GM18870 (cell line): ENCODE data around the gene BRD8.

ENCODE experiments used
- ATAC-seq: cut with Tn5 transposase; IDR thresholded peaks from one replicate; pipeline ENCODE4 v1.9.1; 2021; ENCODE audit warnings: moderate library complexity; ENCODE audit not compliant: unreplicated experiment

The BRD8 gene

DNA sequence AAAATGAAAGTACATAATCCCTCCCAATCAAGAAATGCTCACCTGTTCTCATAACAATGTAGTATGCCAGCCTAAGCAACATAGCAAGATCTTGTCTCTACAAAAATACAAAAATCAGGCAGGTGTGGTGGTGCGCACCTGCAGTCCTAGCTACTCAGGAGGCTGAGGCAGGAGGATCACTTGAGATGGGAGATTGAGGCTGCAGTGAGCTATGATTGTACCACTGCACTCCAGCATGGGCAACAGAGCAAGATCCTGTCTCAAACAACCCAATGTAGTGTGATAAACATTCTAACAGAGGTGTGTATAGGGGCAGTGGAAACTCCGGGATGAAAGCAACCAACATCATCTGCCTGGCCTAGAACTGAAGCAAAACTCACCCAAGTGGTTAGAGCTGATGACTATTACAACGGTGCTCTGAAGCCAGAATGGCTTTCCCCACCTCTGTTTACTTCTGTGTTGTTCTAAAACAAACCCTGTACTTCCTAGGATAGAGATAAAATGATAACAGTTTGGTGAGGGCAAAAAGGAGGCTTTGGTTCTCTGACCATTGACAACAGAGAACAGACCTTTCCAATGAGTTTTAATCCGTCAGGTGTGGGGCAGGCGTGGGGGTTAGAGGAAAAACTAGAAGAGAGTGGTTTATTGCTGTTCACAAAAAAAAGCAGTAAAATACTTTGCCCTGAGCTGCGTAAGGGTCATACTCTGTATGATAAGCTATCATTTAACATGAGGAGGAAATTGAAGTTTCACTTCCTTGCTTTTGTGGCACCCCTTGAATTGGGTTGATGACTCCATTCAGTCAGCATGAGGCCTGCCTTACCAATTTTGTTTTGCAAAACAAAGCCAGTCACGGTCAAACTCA, 75.7 kb downstream of the BRD8 start:
- no peak for ATAC-seq

DNA sequence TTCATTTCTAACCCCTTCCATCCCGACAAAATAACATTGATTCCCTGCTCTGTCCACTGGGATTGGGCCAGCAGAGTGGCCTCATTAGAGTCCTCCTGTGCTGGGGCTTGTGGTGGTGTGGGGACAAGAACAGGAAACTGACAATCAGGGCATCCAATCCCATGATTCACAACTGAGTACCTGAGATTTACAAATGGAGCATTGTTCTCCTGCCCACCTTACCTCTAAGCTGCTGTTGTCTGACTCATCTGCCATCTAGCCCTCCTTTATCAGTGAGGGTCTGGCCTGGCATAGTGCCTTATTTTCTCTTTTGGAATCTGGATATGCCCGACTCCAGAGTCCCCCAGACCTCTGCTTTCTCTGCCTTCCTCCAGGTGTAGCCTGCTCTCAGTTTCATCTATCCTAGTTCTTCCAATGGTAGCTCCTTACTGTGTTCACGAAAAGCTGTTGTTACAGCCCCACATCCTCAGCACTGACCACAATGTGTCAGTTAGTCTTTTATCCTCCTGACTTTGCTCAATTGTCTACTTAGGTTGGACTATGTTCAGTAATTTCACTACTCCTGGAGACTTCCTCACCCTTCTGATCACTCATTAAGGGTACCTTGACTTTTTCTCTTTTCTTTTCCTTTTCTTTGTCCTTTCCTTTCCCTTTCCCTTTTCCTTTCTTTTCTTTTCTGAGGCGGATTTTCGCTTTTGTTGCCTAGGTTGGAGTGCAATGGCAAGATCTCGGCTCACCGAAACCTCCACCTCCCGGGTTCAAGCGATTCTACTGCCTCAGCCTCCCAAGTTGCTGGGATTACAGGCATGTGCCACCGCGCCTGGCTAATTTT, 81.2 kb downstream of the BRD8 start:
- ATAC-seq, result no peak

DNA sequence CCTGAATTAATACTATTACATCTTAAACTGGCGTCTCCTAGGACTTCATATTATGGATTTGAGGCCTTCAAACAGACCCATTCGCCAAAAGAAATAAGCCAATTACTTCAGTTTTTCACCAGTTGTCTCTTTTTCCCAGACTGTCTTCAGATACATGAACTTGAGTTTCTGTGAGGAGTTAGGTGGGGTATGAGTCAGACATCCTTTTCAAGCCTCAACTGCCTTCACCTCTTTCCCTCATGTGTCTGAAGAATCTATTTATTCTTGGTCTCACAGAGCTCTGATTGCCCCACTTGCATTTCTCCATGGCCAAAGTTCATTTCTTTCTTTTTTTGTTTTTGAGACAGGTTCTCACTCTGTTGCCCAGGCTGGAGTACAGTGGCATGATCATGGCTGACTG, 82.1 kb downstream of the BRD8 start:
- ATAC-seq, result no peak

DNA sequence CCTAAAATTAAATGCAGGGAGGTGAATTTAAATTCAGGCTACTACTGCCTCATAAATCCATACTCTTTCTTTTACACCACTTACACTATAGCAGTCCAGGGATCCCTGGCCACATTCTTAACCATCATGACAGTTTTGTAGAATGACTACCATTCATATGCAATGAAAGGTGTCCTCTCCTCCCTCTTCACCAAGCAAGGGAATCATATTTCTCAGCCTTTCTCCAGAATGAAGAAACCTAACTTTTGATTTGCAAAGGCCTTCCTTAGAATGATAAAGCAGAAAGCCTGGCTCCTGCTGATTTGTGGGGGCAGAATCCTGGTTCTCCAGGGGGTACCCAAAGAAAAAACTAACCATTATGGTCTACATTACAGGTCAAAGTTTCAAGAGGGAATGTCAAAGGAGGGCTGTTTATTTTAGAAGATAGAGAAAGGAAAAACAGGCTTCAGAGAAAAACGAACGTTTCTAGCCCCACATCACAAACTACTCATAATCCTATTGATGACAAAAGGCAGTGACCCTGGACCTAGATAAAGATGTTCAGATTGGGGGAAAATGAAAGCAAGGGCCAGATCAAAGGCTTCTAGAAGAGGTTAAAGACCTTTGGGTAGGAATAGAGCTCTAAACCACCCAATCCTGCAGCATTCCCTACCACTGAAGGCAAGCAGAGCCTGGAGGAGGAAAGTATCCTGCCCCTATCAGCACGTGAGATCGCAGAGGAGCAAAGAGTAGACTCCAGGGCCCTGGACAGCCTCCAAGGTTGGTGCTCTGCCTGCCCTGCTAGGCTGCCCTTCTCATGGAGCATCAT, 83.1 kb downstream of the BRD8 start:
- no peak for ATAC-seq

DNA sequence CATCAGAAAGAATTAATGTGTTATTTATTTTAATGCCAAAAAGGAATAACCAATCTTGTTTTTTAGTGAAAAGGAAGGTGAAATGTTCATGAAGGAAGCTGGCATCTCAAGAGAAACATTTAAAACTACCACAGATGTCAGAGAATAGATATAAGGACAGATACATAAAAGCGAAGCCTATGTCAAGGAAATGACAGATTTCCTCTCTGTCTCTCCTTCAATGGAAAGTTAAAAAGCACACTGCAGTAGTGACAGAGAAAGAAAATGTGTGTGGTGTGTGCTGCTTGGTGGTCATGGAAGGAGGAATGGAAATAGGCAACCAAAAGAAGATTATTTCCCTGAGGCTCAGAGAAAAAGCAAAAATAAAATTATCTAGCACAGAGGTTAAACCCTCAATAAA, 85.4 kb downstream of the BRD8 start:
- no peak for ATAC-seq

DNA sequence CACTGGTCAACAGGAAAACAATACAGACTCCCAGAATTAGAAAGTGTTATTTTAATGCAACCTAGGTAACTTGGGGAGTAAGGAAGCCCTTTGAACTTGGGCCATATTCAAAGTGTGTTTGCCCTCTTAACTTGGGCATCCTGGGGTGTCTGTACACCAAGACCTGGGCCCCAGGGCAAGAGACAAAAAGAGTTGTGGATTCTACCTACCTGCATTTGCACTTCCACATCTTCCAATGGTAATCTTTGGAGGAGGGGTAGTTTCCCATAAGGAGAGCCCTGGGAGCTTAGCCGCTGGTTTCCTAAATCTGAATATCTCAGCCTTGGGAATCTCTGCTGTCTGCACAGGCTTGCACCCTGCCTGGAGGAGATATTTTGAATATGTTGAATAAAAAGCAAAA, 86.1 kb downstream of the BRD8 start:
- ATAC-seq, result no peak

DNA sequence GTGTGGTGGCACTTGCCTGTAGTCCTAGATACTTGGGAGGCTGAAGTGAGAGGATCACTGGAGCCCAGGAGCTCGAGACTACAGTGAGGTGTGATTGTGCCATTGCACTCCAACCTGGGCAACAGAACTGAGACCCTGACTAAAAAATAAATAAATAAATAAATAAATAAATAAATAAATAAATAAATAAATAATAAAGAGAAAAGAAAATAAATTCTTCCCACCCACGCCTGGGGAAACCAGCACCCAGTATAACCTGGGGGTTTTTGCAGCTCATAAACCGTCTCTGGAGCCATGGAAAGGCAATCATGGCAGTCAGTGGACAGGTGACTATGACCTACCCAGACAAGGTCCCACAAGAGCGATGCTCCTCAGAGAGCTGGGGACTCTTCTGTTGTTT, 86.7 kb downstream of the BRD8 start:
- no peak for ATAC-seq
